Measurements from ENCODE around the gene MT1F. TPM values are rescaled to one million over a fixed set of nuclear protein-coding genes. Genes with fewer than 3 reads are reported as not detected.

MT1F gene
- total RNA-seq, 1 donor from 2014 or later: 4.2 TPM

DNA sequence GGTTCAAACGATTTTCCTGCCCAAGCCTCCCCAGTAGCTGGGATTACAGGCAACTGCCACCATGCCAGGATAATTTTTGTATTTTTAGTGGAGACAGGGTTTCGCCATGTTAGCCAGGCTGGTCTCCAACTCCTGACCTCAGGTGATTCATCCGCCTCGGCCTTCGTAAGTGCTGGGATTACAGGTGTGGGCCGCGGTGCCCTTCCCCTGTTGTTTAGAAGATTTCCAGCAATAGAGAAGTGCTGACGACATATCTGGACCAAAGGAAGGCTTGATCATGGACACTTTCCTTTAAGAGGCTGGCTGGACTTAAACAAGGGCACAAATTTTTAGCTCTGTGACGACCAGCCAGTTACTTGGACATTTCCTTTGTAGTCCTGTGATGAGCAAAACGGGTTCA, 26.6 kb upstream of the MT1F start:
- Mint-ChIP-seq H3K4me1 (peaks cover 35% of the 10 kb centered on the region), H3K27me3 (peaks cover 58% of the 10 kb centered on the region), H3K9me3 (no peaks in the 10 kb centered on the region), H3K4me3 (no peak overlapping the region), H3K27ac (no peak overlapping the region), H3K36me3 (ENCODE audit: low read depth) (peaks cover 3% of the 10 kb centered on the region)
- no peak for DNase-seq
- intact Hi-C loops (cut with micrococcal nuclease): no loop called here

DNA sequence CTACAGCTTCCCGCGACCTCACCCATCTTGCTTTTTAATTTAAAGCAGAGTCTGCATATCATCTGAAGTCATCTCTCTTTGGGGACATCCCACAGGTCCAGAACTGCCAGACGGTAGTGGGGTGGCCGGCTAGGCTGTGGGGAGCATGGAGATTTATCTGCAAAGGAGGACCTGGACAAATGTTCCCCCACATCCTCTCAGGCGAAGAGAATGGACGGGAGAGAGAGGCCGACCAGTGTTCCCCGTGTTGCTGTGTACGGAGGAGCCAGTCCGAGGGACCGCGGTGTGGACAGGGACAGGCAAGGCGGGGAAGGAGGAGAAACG, 26.0 kb upstream of the MT1F start:
- no peak for DNase-seq
- Mint-ChIP-seq H3K36me3 (ENCODE audit: low read depth) (peaks cover 3% of the 10 kb centered on the region), H3K4me1 (peaks cover 33% of the 10 kb centered on the region), H3K4me3 (peak overlapping the region; percentile 74), H3K9me3 (no peaks in the 10 kb centered on the region), H3K27ac (no peak overlapping the region), H3K27me3 (peaks cover 64% of the 10 kb centered on the region)
- intact Hi-C loops (cut with micrococcal nuclease): no loop called here

DNA sequence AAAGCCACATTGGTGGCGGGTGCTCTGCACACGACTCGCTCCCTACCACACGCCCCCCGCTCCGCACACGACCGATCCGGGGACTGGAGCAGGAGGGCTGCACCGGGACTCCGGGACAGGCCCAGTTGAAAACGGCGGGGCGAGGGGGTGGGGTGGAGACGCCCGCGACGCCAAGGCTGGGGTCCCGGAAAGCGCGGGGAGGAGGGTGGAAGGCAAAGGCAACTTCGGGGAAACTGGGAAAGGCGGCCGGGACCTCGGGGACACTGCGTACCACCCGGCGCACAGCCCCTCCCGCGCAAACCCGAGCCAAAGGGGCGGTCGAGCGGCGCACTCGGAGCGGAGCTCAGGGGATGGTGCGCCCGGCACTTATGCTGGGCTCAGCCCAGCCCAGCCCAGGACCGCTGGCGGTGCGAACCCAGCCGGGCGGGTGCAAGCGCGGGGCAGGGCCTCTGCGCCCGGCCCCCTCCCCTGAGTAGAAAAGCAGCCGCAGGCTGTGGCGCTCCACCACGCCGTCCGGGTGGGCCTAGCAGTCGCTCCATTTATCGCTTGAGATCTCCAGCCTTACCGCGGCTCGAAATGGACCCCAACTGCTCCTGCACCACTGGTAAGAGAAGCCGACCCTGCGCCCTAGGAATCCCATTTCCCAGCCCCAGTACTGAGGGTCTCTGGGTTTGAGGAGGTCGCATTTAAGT, 25.5 kb upstream of the MT1F start, which contains the start of gene MT1M:
Gene MT1M (plus strand): TSS at position 504 of the 692 bp plus-strand sequence. CDS start 73 bp downstream, at position 577.
- Mint-ChIP-seq H3K27ac (no peak within 1 kb of the TSS), H3K4me3 (peak within 1 kb of the TSS; percentile 74), H3K27me3 (peaks cover 69% of the 10 kb centered on the region), H3K4me1 (peaks cover 33% of the 10 kb centered on the region), H3K9me3 (no peaks in the 10 kb centered on the region), H3K36me3 (ENCODE audit: low read depth) (peaks cover 3% of the 10 kb centered on the region)
- no peak for DNase-seq
- intact Hi-C loops (cut with micrococcal nuclease): no loop called here

DNA sequence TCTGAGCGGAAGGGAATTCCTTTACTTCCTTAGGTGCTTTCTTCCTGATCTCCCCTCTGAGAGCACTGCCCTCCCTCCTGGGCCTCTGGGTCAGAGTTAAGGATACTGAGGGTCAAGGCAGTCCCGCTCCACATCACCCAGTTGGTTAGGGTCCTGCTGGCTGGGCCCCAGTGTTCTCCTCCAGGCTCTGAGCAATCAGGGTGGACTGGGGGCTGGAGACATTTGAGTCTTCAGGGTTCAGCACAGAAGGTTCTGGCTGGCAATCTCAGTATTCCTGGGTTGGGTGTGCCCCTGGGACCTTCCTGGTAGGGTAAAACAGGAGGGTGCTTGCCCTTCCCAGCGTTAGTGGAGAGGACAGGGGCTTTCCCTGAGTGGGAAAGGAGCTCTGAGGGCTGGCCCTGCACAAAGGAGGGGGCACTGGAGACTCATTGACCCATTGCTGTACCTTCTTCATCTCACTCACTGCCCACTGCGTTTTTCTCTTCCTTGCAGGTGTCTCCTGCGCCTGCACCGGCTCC, 24.9 kb upstream of the MT1F start:
- H3K9me3 Mint-ChIP-seq: no peaks in the 10 kb centered on the region
- peaks cover 36% of the 10 kb centered on the region for H3K4me1 Mint-ChIP-seq
- H3K4me3 Mint-ChIP-seq: peak overlapping the region; percentile 66
- H3K27me3 Mint-ChIP-seq: peaks cover 76% of the 10 kb centered on the region
- no peak overlapping the region for H3K27ac Mint-ChIP-seq
- intact Hi-C loops (cut with micrococcal nuclease): no loop called here
- H3K36me3 Mint-ChIP-seq (ENCODE audit: low read depth): peaks cover 3% of the 10 kb centered on the region
- DNase-seq: no peak

DNA sequence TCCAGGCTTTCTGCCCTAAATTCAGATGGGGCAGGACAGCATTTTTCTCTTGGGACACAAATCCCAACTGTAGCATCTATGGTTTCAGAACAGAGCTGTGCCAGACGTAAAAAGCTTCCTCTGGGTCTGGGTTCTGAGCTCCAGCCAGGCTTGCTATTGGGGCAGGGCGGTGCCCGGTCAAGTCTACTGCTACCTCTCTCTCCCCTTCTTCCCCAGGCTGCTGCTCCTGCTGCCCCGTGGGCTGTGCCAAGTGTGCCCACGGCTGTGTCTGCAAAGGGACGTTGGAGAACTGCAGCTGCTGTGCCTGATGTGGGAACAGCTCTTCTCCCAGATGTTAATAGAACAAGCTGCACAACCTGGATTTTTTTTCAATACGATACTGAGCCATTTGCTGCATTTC, 24.2 kb upstream of the MT1F start:
- Mint-ChIP-seq H3K27ac (no peak overlapping the region), H3K4me3 (no peak overlapping the region), H3K4me1 (peaks cover 38% of the 10 kb centered on the region), H3K36me3 (ENCODE audit: low read depth) (peaks cover 3% of the 10 kb centered on the region), H3K27me3 (peaks cover 79% of the 10 kb centered on the region), H3K9me3 (no peaks in the 10 kb centered on the region)
- intact Hi-C loops (cut with micrococcal nuclease): no loop called here
- DNase-seq: no peak

DNA sequence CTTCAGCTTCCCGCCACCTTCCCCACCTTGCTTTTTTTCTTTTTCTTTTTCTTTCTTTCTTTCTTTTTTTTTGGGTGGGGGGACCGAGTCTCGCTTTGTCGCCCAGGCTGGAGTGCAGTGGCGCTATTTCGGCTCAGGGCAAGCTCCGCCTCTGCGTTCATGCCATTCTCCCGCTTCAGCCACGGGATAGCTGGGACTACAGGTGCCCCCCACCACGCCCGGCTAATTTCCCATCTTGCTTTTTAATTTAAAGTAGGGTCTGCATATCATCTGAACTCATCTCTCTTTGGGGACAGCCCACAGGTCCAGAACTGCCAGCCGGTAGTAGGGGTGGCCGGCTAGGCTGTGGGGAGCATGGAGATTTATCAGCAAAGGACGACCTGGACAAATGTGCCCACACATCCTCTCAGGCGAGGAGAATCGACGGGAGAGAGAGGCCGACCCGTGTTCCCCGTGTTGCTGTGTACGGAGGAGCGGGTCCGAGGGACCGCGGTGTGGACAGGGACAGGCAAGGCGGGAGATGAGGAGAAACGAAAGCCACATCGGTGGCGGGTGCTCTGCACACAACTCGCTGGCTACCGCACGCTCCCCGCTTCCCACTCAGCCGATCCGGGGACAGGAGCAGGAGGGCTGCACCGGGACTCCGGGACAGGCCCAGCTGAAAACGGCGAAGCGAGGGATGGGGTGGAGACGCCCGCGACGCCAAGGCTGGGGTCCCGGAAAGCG, 22.9 kb upstream of the MT1F start:
- Mint-ChIP-seq H3K4me3 (peak overlapping the region; percentile 81), H3K4me1 (peaks cover 37% of the 10 kb centered on the region), H3K27me3 (peaks cover 90% of the 10 kb centered on the region), H3K27ac (no peak overlapping the region), H3K9me3 (no peaks in the 10 kb centered on the region), H3K36me3 (ENCODE audit: low read depth) (peaks cover 3% of the 10 kb centered on the region)
- intact Hi-C loops (cut with micrococcal nuclease): no loop called here
- no peak for DNase-seq

DNA sequence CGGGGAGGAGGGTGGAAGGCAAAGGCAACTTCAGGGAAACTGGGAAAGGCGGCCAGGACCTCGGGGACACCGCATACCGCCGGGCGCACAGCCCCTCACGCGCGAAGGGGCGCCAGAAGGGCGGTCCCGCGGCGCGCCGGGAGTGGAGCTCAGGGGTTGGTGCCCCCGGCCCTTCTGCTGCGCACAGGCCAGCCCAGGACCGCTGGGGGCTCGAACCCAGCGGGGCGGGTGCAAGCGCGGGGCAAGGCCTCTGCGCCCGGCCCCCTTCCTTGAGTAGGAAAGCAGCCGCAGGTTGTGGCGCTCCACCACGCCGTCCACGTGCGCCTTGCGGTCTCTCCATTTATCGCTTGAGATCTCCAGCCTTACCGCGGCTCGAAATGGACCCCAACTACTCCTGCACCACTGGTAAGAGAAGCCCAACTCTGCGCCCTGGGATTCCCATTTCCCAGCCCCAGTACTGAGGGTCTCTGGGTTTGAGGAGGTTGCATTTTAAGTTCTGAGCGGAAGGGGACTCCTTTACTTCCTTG, 22.3 kb upstream of the MT1F start:
- H3K4me1 Mint-ChIP-seq: peaks cover 31% of the 10 kb centered on the region
- H3K4me3 Mint-ChIP-seq: peak overlapping the region; percentile 81
- H3K27ac Mint-ChIP-seq: no peak overlapping the region
- no peaks in the 10 kb centered on the region for H3K9me3 Mint-ChIP-seq
- intact Hi-C loops (cut with micrococcal nuclease): no loop called here
- DNase-seq: peak; percentile 73
- H3K36me3 Mint-ChIP-seq (ENCODE audit: low read depth): peaks cover 3% of the 10 kb centered on the region
- H3K27me3 Mint-ChIP-seq: peaks cover 90% of the 10 kb centered on the region

DNA sequence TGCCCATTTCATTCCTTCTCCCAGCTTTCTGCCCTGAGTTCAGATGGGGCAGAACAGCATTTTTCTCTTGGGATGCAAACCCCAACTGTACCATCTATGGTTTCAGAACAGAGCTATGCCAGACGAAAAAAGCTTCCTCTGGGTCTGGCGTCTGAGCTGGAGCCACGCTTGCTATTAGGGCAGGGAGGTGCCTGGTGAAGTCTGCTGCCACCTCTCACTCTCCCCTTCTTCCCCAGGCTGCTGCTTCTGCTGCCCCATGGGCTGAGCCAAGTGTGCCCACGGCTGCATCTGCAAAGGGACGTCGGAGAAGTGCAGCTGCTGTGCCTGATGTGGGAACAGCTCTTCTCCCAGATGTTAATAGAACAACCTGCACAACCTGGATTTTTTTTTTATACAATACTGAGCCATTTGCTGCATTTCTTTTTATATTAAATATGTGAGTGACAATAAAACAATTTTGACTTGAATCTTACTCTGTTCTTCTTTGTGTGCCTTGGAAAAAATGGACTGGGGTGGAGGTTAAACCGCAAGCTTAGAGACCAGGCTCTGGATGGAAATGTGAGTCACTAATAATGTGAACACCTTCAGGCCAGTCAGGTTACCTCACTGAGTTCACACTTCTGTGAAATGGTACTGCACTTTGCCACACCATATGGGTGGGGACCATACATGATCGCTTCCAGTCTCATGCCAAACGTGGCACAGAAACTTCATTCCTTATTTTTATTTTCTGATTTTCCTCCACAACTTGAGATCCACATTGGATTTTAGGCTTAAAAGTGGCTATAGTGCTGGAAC, 20.9 kb upstream of the MT1F start:
- Mint-ChIP-seq H3K27ac (no peak overlapping the region), H3K27me3 (peaks cover 86% of the 10 kb centered on the region), H3K9me3 (no peaks in the 10 kb centered on the region), H3K4me3 (no peak overlapping the region), H3K36me3 (ENCODE audit: low read depth) (peaks cover 3% of the 10 kb centered on the region), H3K4me1 (peaks cover 27% of the 10 kb centered on the region)
- DNase-seq: no peak
- intact Hi-C loops (cut with micrococcal nuclease): no loop called here

DNA sequence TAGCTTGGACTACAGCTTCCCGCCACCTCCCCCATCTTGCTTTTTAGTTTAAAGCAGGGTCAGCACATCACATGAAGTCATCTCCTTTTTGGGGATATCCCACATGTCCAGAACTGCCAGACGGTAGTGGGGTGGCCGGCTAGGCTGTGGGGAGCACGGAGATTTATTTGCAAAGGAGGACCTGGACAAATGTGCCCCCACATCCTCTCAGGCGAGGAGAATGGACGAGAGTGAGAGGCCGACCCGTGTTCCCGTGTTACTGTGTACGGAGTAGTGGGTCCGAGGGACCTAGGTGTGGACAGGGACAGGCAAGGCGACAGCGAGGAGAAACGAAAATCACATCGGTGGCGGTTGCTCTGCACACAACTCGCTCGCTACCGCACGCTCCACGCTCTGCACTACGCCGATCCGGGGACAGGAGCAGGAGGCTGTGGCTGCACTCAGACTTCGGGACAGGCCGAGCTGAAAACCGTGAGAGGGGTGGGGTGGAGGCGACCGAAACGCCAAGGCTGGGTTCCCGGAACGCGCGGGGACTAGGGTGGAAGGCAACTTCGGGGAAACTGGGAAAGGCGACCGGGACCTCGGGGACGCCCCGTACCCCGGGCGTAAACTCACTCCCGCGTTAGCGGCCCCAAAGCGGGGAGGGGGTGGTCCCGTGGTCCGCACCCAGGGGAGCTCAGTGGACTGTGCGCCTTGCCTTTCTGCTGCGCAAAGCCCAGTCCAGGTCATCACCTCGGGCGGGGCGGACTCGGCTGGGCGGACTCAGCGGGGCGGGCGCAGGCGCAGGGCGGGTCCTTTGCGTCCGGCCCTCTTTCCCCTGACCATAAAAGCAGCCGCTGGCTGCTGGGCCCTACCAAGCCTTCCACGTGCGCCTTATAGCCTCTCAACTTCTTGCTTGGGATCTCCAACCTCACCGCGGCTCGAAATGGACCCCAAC, 19.7 kb upstream of the MT1F start, which contains the start of gene MT1A:
Gene MT1A (plus strand): TSS at position 853 of the 937 bp plus-strand sequence. CDS start 73 bp downstream, at position 926.
- intact Hi-C loops (cut with micrococcal nuclease): no loop called here
- peaks cover 30% of the 10 kb centered on the region for H3K4me1 Mint-ChIP-seq
- peak within 1 kb of the TSS; percentile 82 for H3K4me3 Mint-ChIP-seq

DNA sequence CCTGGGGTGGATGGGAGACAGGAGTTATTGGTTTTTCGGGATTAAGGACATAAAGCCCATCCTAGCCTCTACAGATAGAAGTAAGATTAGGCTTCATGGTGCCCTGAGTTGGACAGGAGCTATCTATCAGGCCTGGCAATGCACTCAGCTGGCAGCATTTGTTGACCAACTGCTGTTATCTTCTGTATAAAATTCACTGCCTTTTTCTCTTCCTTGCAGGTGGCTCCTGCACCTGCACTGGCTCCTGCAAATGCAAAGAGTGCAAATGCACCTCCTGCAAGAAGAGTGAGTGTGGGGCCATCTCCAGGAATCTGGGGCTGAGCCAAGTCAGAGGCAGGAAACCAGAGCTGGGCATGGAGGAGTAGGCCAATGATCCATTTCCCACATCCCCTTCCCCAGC, 18.7 kb upstream of the MT1F start:
- no peak for DNase-seq
- Mint-ChIP-seq H3K4me3 (no peak overlapping the region), H3K36me3 (ENCODE audit: low read depth) (peaks cover 3% of the 10 kb centered on the region), H3K27me3 (peaks cover 74% of the 10 kb centered on the region), H3K27ac (no peak overlapping the region), H3K9me3 (no peaks in the 10 kb centered on the region), H3K4me1 (peaks cover 35% of the 10 kb centered on the region)
- intact Hi-C loops (cut with micrococcal nuclease): no loop called here

More for the DNA sequence above, 19.7 kb upstream of the MT1F start, which contains the start of gene MT1A:
- peak; percentile 81 for DNase-seq
- Mint-ChIP-seq H3K36me3 (ENCODE audit: low read depth) (peaks cover 3% of the 10 kb centered on the region), H3K27ac (no peak within 1 kb of the TSS), H3K9me3 (no peaks in the 10 kb centered on the region), H3K27me3 (peaks cover 82% of the 10 kb centered on the region)

DNA sequence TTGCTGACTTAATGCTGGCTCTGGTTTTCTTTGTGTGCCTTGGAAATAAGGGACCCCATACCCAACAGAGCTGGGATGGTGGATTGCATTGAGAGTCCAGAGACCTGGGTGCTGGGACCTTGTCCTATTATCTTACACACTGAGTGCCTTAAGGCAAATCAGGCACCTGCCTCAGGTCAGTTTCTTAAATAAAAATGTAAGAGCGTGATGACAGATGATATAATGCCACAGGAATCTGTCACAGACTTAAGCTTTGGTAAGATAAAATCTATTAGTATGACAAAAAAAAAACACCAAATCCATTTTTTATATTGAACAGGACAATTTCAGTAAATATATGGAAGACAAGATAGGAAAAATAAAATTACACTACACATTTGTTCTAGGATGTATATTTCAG, 17.7 kb upstream of the MT1F start:
- no peaks in the 10 kb centered on the region for H3K36me3 Mint-ChIP-seq (ENCODE audit: low read depth)
- no peaks in the 10 kb centered on the region for H3K9me3 Mint-ChIP-seq
- H3K27me3 Mint-ChIP-seq: peaks cover 68% of the 10 kb centered on the region
- peaks cover 34% of the 10 kb centered on the region for H3K4me1 Mint-ChIP-seq
- H3K27ac Mint-ChIP-seq: no peak overlapping the region
- H3K4me3 Mint-ChIP-seq: no peak overlapping the region
- intact Hi-C loops (cut with micrococcal nuclease): no loop called here
- no peak for DNase-seq

DNA sequence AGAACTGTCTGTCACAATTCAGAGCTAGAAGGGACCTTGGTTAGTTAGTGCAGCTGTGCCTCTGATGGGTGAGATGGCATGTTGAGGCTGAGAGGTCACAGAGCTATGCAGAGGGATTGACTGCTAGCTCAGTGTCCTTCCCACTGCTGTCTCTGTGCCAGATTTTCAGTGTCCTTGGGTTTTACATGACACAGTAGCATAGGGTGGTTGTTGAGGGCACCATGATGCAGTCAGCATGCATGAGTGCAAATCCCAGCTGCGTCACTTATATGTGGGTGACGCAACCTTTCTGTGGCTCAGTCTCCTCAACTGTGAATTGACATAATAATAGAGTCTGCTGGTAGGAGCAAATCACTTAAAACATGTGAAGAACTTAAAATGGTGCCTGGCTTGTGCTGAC, 16.6 kb upstream of the MT1F start:
- Mint-ChIP-seq H3K27me3 (peaks cover 68% of the 10 kb centered on the region), H3K27ac (no peak overlapping the region), H3K4me3 (no peak overlapping the region), H3K9me3 (no peaks in the 10 kb centered on the region), H3K4me1 (peaks cover 27% of the 10 kb centered on the region), H3K36me3 (ENCODE audit: low read depth) (no peaks in the 10 kb centered on the region)
- no peak for DNase-seq
- intact Hi-C loops (cut with micrococcal nuclease): no loop called here
